Measurements from ENCODE around the gene TCF15.

DNA sequence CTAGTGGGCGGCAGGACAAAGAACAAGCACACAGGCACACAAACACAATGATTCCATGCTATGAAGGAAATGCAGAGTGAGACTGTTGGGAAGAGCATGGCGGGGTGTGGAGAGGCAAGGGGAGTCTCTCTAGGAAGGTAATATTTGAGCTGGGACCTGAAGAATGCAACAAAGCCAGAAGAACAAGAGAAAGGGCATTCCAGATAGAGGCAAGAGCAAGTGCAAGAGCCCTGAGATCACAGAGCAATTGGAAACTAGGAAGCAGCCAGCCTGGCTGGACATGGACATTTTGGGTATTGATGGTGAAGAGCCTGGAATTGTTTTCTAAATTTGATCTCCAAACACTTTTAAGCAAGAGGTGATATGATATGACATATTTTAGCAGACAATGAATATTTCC lies 27.4 kb upstream of the TCF15 start:
- TF ChIP-seq, protein P1, sequence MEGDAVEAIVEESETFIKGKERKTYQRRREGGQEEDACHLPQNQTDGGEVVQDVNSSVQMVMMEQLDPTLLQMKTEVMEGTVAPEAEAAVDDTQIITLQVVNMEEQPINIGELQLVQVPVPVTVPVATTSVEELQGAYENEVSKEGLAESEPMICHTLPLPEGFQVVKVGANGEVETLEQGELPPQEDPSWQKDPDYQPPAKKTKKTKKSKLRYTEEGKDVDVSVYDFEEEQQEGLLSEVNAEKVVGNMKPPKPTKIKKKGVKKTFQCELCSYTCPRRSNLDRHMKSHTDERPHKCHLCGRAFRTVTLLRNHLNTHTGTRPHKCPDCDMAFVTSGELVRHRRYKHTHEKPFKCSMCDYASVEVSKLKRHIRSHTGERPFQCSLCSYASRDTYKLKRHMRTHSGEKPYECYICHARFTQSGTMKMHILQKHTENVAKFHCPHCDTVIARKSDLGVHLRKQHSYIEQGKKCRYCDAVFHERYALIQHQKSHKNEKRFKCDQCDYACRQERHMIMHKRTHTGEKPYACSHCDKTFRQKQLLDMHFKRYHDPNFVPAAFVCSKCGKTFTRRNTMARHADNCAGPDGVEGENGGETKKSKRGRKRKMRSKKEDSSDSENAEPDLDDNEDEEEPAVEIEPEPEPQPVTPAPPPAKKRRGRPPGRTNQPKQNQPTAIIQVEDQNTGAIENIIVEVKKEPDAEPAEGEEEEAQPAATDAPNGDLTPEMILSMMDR (IDR thresholded peaks at IDR 0.05), result no peak
- TF ChIP-seq POLR2A (IDR thresholded peaks at IDR 0.05), result no peak

All from ovary (tissue), 3 donors.